SK-N-MC (cell line): ENCODE measurements around the gene ARHGEF28.

Experiments
- EZH2 ChIP-seq: fragments of 200-600 bp; sonication (generic); IDR thresholded peaks from one replicate; pipeline ENCODE4 v1.6.1; 2017; ENCODE audit warnings: antibody characterized with exemption
- POLR2AphosphoS5 ChIP-seq: IDR thresholded peaks from 2 replicates; pipeline ENCODE4 v1.6.1; 2012; ENCODE audit warnings: mild to moderate bottlenecking, low read depth, low read length, borderline replicate concordance

GRCh38 chr5:73726071-73726470, 100.1 kb downstream of the ARHGEF28 start:
- TF ChIP-seq POLR2AphosphoS5: no peak
- TF ChIP-seq EZH2: no peak
